Head of caudate nucleus (tissue), 42 donors: ENCODE data around the gene POU1F1.
"Not testable (repeated sequence)": the region's sequence is repeated elsewhere in the genome, so short reads cannot be mapped to it uniquely, and the experiment has no call there.

ENCODE experiments used
- DNase-seq, 42 donors: peaks; one replicate each; pipeline versions ENCODE4 v3.0.0 to v3.0.0-alpha.2; 2020 to 2021; ENCODE audit warnings: mixed read lengths in 7 of 42
- intact Hi-C: fragments of 100-400 bp; cut with DNase I; formaldehyde crosslinking; loops from one replicate; pipeline ENCODE4 v1.15.0; 2022

POU1F1 gene

GRCh38 chr3:87267953-87268645 is 8.3 kb downstream of the POU1F1 start:
- intact Hi-C loops, result no loop called here
- no peak for DNase-seq

- intact Hi-C loops, result no loop called here
- no peak for DNase-seq
Observed at GRCh38 chr3:87261925-87262324, 14.5 kb downstream of the POU1F1 start.

- intact Hi-C loops, result no loop called here
- peak in 31 of 42 donors; percentile 15 to 82 (median 55) for DNase-seq
Observed at GRCh38 chr3:87260270-87260669, 16.1 kb downstream of the POU1F1 start.

- intact Hi-C loops, result no loop called here
Observed at GRCh38 chr3:87250009-87250408, 26.4 kb downstream of the POU1F1 start.

GRCh38 chr3:87248831-87249230 is 27.6 kb downstream of the POU1F1 start:
- DNase-seq, result no peak
- intact Hi-C loops, result no loop called here

More at GRCh38 chr3:87250009-87250408, 26.4 kb downstream of the POU1F1 start:
- no peak for DNase-seq

- intact Hi-C loops, DNase-seq: not testable (repeated sequence)
Observed at GRCh38 chr3:87248231-87248630, 28.2 kb downstream of the POU1F1 start.

- intact Hi-C loops, result no loop called here
- DNase-seq, result no peak
Observed at GRCh38 chr3:87247430-87247773, 29.0 kb downstream of the POU1F1 start.

- intact Hi-C loops, result no loop called here
- DNase-seq, result no peak
Observed at GRCh38 chr3:87246662-87247429, 29.5 kb downstream of the POU1F1 start.

GRCh38 chr3:87236093-87236492 is 40.3 kb downstream of the POU1F1 start:
- intact Hi-C loops, result no loop called here
- no peak for DNase-seq

GRCh38 chr3:87233805-87234204 is 42.6 kb downstream of the POU1F1 start:
- intact Hi-C loops, result no loop called here
- no peak for DNase-seq

GRCh38 chr3:87229113-87229512 is 47.3 kb downstream of the POU1F1 start:
- DNase-seq, result no peak
- intact Hi-C loops, result no loop called here

- intact Hi-C loops, result no loop called here
Observed at GRCh38 chr3:87228316-87228715, 48.1 kb downstream of the POU1F1 start.

GRCh38 chr3:87227835-87228144 is 48.6 kb downstream of the POU1F1 start:
- intact Hi-C loops, result no loop called here
- no peak for DNase-seq

More at GRCh38 chr3:87228316-87228715, 48.1 kb downstream of the POU1F1 start:
- DNase-seq, result no peak

- intact Hi-C loops, result no loop called here
- DNase-seq, result peak; percentile 84 to 97 (median 93)
Observed at GRCh38 chr3:87227104-87227834, 49.1 kb downstream of the POU1F1 start, which contains the start of gene CHMP2B. TSS of gene CHMP2B (plus strand) at chr3:87227309. CDS start at chr3:87227523, 214 bp downstream.

- intact Hi-C loops, result no loop called here
- DNase-seq, result peak in 29 of 42 donors; percentile 7 to 65 (median 33)
Observed at GRCh38 chr3:87225659-87226058, 50.7 kb downstream of the POU1F1 start.

- DNase-seq, result no peak
- intact Hi-C loops, result no loop called here
Observed at GRCh38 chr3:87219611-87220010, 56.8 kb downstream of the POU1F1 start.

- intact Hi-C loops, result no loop called here
- no peak for DNase-seq
Observed at GRCh38 chr3:87218560-87218959, 57.8 kb downstream of the POU1F1 start.
